ENCODE results near the gene MACROD1.

GRCh38 chr11:64094463-64095260 lies 71.3 kb downstream of the MACROD1 start:
- TF ChIP-seq, protein P1, sequence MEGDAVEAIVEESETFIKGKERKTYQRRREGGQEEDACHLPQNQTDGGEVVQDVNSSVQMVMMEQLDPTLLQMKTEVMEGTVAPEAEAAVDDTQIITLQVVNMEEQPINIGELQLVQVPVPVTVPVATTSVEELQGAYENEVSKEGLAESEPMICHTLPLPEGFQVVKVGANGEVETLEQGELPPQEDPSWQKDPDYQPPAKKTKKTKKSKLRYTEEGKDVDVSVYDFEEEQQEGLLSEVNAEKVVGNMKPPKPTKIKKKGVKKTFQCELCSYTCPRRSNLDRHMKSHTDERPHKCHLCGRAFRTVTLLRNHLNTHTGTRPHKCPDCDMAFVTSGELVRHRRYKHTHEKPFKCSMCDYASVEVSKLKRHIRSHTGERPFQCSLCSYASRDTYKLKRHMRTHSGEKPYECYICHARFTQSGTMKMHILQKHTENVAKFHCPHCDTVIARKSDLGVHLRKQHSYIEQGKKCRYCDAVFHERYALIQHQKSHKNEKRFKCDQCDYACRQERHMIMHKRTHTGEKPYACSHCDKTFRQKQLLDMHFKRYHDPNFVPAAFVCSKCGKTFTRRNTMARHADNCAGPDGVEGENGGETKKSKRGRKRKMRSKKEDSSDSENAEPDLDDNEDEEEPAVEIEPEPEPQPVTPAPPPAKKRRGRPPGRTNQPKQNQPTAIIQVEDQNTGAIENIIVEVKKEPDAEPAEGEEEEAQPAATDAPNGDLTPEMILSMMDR (IDR thresholded peaks at IDR 0.05): no peak
- no peak for TF ChIP-seq POLR2A (IDR thresholded peaks at IDR 0.05)
